Neuronal stem cell (in vitro differentiated cells): ENCODE data around the gene GOLM1. TPM values are rescaled to one million over a fixed set of nuclear protein-coding genes. Genes with fewer than 3 reads are reported as not detected.
A peak's percentile ranks its signal among the peaks of the same experiment; 100 is the strongest.
"Not testable (repeated sequence)": the region's sequence is repeated elsewhere in the genome, so short reads cannot be mapped to it uniquely, and the experiment has no call there.

Source experiments
- DNase-seq: peaks from one replicate; pipeline ENCODE4 v3.0.0-alpha.2; 2013; ENCODE audit warnings: low spot score
- H2AFZ ChIP-seq: one replicate; pipeline ENCODE4 v1.6.1; 2013; ENCODE audit warnings: mild to moderate bottlenecking, low read length, inconsistent platforms
- H2AK5ac ChIP-seq: 2 replicates; pipeline ENCODE4 v1.6.1; 2013; ENCODE audit warnings: low read depth, mild to moderate bottlenecking, inconsistent platforms, low read length, moderate library complexity, mixed read lengths
- H2BK120ac ChIP-seq: 2 replicates; pipeline ENCODE4 v1.6.1; 2013; ENCODE audit warnings: low read depth, mild to moderate bottlenecking, inconsistent platforms, low read length, moderate library complexity, mixed read lengths
- H2BK12ac ChIP-seq: one replicate; pipeline ENCODE4 v1.6.1; 2013; ENCODE audit warnings: low read length, inconsistent platforms
- H2BK15ac ChIP-seq: 2 replicates; pipeline ENCODE4 v1.6.1; 2013; ENCODE audit warnings: mild to moderate bottlenecking, low read length, inconsistent platforms, mixed read lengths
- H2BK5ac ChIP-seq: one replicate; pipeline ENCODE4 v1.6.1; 2013; ENCODE audit warnings: inconsistent platforms, mild to moderate bottlenecking, low read length, moderate library complexity
- H3K14ac ChIP-seq: one replicate; pipeline ENCODE4 v1.6.1; 2013; ENCODE audit warnings: low read length, inconsistent platforms
- H3K18ac ChIP-seq: 2 replicates; pipeline ENCODE4 v1.6.1; 2013; ENCODE audit warnings: low read length, inconsistent platforms
- H3K23ac ChIP-seq: 2 replicates; pipeline ENCODE4 v1.6.1; 2013; ENCODE audit warnings: low read depth, mild to moderate bottlenecking, mixed read lengths, low read length, inconsistent platforms; ENCODE audit not compliant: poor library complexity
- H3K27ac ChIP-seq: replicated peaks from 3 replicates; pipeline ENCODE4 v1.5.1; 2013; ENCODE audit warnings: low read length, inconsistent platforms
- H3K27me3 ChIP-seq, 3 experiments: 2 replicates each; pipeline ENCODE4 v1.6.1; 2013; ENCODE audit warnings: low read length in 3 of 3, mild to moderate bottlenecking in 2 of 3, inconsistent platforms in 1 of 3, low read depth in 1 of 3, mixed read lengths in 1 of 3, moderate library complexity in 1 of 3; ENCODE audit not compliant: control insufficient read depth in 3 of 3, insufficient read depth in 3 of 3
- H3K36me3 ChIP-seq, 2 donors: replicated peaks in 1 of 2; 2 replicates each; pipeline ENCODE4 v1.6.1; 2013; ENCODE audit warnings: low read length in 2 of 2; ENCODE audit not compliant: control insufficient read depth in 2 of 2, insufficient read depth in 2 of 2
- H3K4ac ChIP-seq: 2 replicates; pipeline ENCODE4 v1.6.1; 2013; ENCODE audit warnings: inconsistent platforms, mild to moderate bottlenecking, low read length, moderate library complexity
- H3K4me1 ChIP-seq, 2 donors: 1 replicate in 1 of 2; 2 replicates in 1 of 2; pipeline ENCODE4 v1.6.1; 2013; ENCODE audit warnings: low read length in 2 of 2, low read depth in 1 of 2; ENCODE audit not compliant: control insufficient read depth in 2 of 2, insufficient read depth in 1 of 2
- H3K4me2 ChIP-seq: one replicate; pipeline ENCODE4 v1.6.1; 2013; ENCODE audit warnings: mild to moderate bottlenecking, low read length, inconsistent platforms; ENCODE audit not compliant: insufficient read depth, poor library complexity, severe bottlenecking
- H3K4me3 ChIP-seq, 2 donors: 2 replicates each; pipeline ENCODE4 v1.5.1; 2013; ENCODE audit warnings: low read length in 2 of 2, mild to moderate bottlenecking in 2 of 2, inconsistent platforms in 1 of 2, moderate library complexity in 1 of 2
- H3K79me1 ChIP-seq: one replicate; pipeline ENCODE4 v1.6.1; 2013; ENCODE audit warnings: low read depth, mild to moderate bottlenecking, inconsistent platforms, low read length, moderate library complexity
- H3K9ac ChIP-seq: one replicate; pipeline ENCODE4 v1.6.1; 2013; ENCODE audit warnings: mild to moderate bottlenecking, low read depth, low read length, inconsistent platforms; ENCODE audit not compliant: poor library complexity
- H3K9me3 ChIP-seq, 2 donors: replicated peaks in 1 of 2; 2 replicates each; pipeline versions ENCODE3 to v1.6.1; 2013; ENCODE audit warnings: low read length in 2 of 2, mild to moderate bottlenecking in 2 of 2, inconsistent platforms in 1 of 2, low read depth in 1 of 2, mixed read lengths in 1 of 2, moderate library complexity in 1 of 2; ENCODE audit not compliant: control insufficient read depth in 2 of 2, insufficient read depth in 1 of 2
- H4K8ac ChIP-seq: one replicate; pipeline ENCODE4 v1.6.1; 2013; ENCODE audit warnings: low read depth, mild to moderate bottlenecking, inconsistent platforms, low read length, moderate library complexity
- H4K91ac ChIP-seq: one replicate; pipeline ENCODE4 v1.6.1; 2013; ENCODE audit warnings: low read length, low read depth, mild to moderate bottlenecking, inconsistent platforms; ENCODE audit not compliant: poor library complexity
- WGBS, 2 donors: extraction: QIAGEN DNeasy Blood & Tissue Kit; methylation state at CpG; one replicate each; pipeline ENCODE4 v1.1.7; 2013; ENCODE audit warnings: missing lambda C conversion rate in 2 of 2, mixed read lengths in 1 of 2; ENCODE audit not compliant: insufficient read length in 2 of 2, insufficient replicate concordance in 1 of 2; ENCODE audit errors: extremely low coverage in 2 of 2; 5-methylcytosine and 5-hydroxymethylcytosine counted together
- polyA plus RNA-seq, 2 experiments: library from polyadenylated mRNA; stranded (reverse); fragments of 200-250 nt; gene quantifications; one replicate each; pipeline ENCODE4 v1.2.3, GENCODE V29; 2013

The GOLM1 gene
- 79.9 TPM for polyA plus RNA-seq (2013, experiment 1 of 2)
- polyA plus RNA-seq (2013, experiment 2 of 2) = 79.2 TPM

DNA sequence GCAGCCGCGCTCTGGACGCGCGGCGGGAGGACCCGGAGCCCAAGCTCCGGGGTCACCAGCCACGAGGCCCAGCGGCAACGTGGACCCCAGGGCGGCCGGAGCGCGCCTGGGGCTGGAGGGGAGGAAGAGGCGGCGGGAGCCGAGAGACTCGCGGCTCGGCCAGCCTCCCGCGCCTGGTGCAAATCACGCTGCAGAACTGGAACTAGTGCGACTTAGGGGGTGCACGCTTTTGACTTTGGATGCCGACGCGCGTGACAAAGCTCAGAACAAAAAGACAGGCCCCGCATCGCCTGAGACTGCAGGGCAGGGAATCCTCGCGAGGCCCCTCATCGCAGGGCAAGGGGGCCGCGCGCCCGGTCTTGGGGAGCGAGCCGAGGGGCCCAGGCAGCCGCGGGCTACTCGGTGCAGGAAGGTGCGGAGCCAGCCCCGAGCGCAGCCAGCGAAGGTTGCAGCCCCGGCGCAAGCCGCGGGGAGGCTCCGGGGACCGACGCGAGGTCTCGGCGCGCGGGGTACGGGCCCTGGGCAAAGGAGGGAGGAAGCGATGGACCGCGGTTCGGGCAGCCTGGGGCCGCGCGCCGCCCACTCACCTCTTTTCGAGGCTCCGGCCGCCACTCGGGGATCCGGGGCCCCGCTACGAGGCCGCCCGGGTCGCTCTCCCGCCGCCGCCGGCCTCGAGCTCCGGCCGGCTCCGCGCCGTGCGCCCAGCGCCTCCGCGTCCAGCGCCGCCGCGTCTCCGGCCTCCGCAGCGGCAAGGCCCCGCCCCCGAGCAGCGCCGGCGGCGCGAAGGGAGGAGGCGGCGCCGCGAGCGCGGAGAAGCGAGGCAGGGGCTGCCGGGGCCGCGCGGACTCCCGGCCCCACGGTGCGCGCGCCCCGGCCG, at the start of gene GOLM1:
TSS of gene GOLM1 (minus strand) at position 735 of the 877 bp plus-strand sequence. CDS start 20,238 bp downstream, outside the sequence.
- WGBS, 2 donors = no CpG with 5 or more reads among the region's 125 CpGs
- Histone ChIP-seq H3K4me1 (peaks cover 8 to 17% of the 10 kb centered on the region in 2 donors), H2BK15ac (no peak within 1 kb of the TSS), H4K91ac (peak within 1 kb of the TSS; percentile 95), H3K4me3 (peak within 1 kb of the TSS; percentile 95 to 97), H3K18ac (peak within 1 kb of the TSS; percentile 99), H4K8ac (no peak within 1 kb of the TSS), H3K36me3 (no peaks in the 10 kb centered on the region), H2BK12ac (no peak within 1 kb of the TSS), H3K9ac (peak within 1 kb of the TSS; percentile 97), H3K4me2 (peak within 1 kb of the TSS; percentile 78), H3K9me3 (no peaks in the 10 kb centered on the region), H3K27me3 (peaks cover 0 to 37% (median 0%) of the 10 kb centered on the region in 3 experiments), H3K23ac (peak within 1 kb of the TSS; percentile 95), H3K27ac (no peak within 1 kb of the TSS), H2BK5ac (peak within 1 kb of the TSS; percentile 66), H3K14ac (peak within 1 kb of the TSS; percentile 84), H2AK5ac (peak within 1 kb of the TSS; percentile 84), H2BK120ac (peak within 1 kb of the TSS; percentile 96), H3K79me1 (peaks cover 6% of the 10 kb centered on the region), H2AFZ (peak within 1 kb of the TSS; percentile 98), H3K4ac (peak within 1 kb of the TSS; percentile 69)
- DNase-seq = peak; percentile 63

DNA sequence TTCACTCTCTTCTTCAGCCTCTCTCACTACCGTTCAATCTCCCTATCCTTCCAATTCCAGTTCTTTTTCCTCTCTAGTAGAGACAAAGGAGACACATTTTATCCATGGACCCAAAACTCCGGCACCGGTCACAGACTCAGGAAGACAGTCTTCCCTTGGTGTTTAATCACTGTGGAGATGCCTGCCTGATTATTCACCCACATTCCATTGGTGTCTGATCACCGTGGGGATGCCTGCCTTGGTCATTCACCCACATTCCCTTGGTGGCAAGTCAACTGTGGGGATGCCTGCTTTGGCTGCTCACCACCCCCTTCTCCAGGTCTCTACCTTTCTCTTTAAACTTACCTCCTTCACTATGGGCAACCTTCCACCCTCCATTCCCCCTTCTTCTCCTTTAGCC, 47.3 kb upstream of the GOLM1 start:
- not testable (repeated sequence) for H3K79me1 ChIP-seq, H2AK5ac ChIP-seq, H3K27me3 ChIP-seq, H4K8ac ChIP-seq, DNase-seq, H3K4me3 ChIP-seq, H2AFZ ChIP-seq, H3K18ac ChIP-seq, H3K4me2 ChIP-seq, H2BK5ac ChIP-seq, H3K9me3 ChIP-seq, H2BK120ac ChIP-seq, H2BK12ac ChIP-seq, H3K23ac ChIP-seq, H3K4me1 ChIP-seq, H3K9ac ChIP-seq, H4K91ac ChIP-seq, H3K27ac ChIP-seq, H2BK15ac ChIP-seq, H3K14ac ChIP-seq, H3K4ac ChIP-seq, H3K36me3 ChIP-seq
- WGBS, 2 donors = no CpG with 5 or more reads among the region's 4 CpGs

DNA sequence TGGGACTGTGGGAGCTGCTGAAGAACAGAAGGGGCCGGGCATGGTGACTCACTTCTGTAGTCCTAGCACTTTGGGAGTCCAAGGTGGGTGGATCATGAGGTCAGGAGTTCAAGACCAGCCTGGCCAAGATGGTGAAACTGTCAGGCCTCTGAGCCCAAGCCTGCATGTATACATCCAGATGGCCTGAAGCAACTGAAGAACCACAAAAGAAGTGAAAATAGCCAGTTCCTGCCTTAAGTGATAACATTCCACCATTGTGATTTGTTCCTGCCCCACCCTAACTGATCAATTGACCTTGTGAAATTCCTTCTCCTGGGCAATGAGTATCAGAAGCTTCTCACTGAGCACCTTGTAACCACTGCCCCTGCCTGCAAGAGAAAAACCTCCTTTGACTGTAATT, 46.6 kb upstream of the GOLM1 start:
- H2AK5ac ChIP-seq, H2BK5ac ChIP-seq, H4K91ac ChIP-seq, H3K23ac ChIP-seq, H3K9ac ChIP-seq, H3K27ac ChIP-seq, H2BK120ac ChIP-seq, DNase-seq, H2BK12ac ChIP-seq, H3K79me1 ChIP-seq, H2BK15ac ChIP-seq, H3K18ac ChIP-seq, H3K27me3 ChIP-seq, H3K14ac ChIP-seq, H3K4me1 ChIP-seq, H3K9me3 ChIP-seq, H2AFZ ChIP-seq, H4K8ac ChIP-seq, H3K4ac ChIP-seq, H3K36me3 ChIP-seq, H3K4me2 ChIP-seq, H3K4me3 ChIP-seq: not testable (repeated sequence)
- no CpG with 5 or more reads among the region's 1 CpG for WGBS, 2 donors

DNA sequence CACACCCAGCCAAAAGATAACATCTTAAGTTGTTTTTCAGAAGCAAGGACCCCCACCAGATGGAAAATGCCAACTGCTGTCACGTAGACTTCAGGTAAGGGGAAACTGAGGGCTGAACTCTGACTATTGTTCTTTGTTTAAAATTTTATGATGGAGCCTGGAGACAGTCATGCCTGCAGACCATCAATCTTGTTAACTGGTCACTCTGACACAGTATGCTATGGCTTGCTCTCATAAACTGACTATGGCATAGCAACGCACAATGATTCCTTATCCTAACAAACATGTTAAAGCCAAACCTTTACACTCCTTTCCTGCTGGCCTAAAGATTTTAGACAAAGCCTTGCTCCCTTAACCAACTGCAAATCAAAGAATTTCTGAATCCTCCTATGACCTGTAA, 43.6 kb upstream of the GOLM1 start:
- H2BK5ac ChIP-seq = no peak overlapping the region
- no peak overlapping the region for H3K4ac ChIP-seq
- no peak overlapping the region for H3K27ac ChIP-seq
- H2BK120ac ChIP-seq = no peak overlapping the region
- no CpG with 5 or more reads among the region's 2 CpGs for WGBS, 2 donors
- H3K14ac ChIP-seq = no peak overlapping the region
- no peak overlapping the region for H3K9ac ChIP-seq
- no peaks in the 10 kb centered on the region for H3K36me3 ChIP-seq
- H3K4me2 ChIP-seq = no peak overlapping the region
- no peak overlapping the region for H4K8ac ChIP-seq
- no peak overlapping the region for H2BK15ac ChIP-seq
- no peak overlapping the region for H3K4me3 ChIP-seq
- no peak overlapping the region for H2AK5ac ChIP-seq
- H4K91ac ChIP-seq = no peak overlapping the region
- H2BK12ac ChIP-seq = no peak overlapping the region
- H3K9me3 ChIP-seq = no peaks in the 10 kb centered on the region
- DNase-seq = no peak
- no peaks in the 10 kb centered on the region for H3K79me1 ChIP-seq
- H3K4me1 ChIP-seq = no peaks in the 10 kb centered on the region
- H3K23ac ChIP-seq = no peak overlapping the region
- H3K27me3 ChIP-seq = no peaks in the 10 kb centered on the region
- H3K18ac ChIP-seq = no peak overlapping the region
- H2AFZ ChIP-seq = no peak overlapping the region
